HFF-Myc (cell line): ENCODE results near the gene NEURL1.
"Not testable (repeated sequence)": the region's sequence is repeated elsewhere in the genome, so short reads cannot be mapped to it uniquely, and the experiment has no call there.

ENCODE experiments used
- DNase-seq: peaks from one replicate; pipeline ENCODE4 v3.0.0-alpha.2; 2011; ENCODE audit warnings: low read depth; ENCODE audit errors: extremely low read depth
- H3K4me3 ChIP-seq: replicated peaks from 2 replicates; pipeline ENCODE4 v1.5.1; 2011; ENCODE audit warnings: low read depth, mild to moderate bottlenecking, control low read depth, low read length
- TF ChIP-seq, protein P1 (sequence below): IDR thresholded peaks from 2 replicates; pipeline ENCODE4 v1.5.1; 2012; ENCODE audit warnings: mild to moderate bottlenecking, low read depth, low read length, control low read depth; ENCODE audit errors: missing control alignments

NEURL1 gene

DNA sequence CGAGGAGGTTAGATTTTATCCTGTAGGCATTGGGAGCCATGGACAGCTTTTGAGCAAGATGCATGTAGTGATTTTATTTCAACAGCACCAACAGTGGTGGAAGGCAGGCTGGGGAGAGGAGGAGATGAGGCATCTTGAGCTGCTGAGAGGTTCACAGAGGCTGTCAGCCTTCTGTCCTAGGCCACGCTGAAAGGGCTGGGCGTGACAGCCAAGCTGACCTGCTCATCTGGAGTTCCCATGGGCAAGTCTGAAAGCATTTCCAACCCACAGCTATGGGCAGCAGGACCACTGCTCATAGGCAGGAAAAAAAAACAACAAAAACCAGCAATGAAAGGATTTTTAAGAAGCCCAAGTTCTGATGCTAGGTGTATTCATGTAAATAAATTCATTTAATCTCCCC is 7.7 kb downstream of the NEURL1 start:
- TF ChIP-seq, protein P1, sequence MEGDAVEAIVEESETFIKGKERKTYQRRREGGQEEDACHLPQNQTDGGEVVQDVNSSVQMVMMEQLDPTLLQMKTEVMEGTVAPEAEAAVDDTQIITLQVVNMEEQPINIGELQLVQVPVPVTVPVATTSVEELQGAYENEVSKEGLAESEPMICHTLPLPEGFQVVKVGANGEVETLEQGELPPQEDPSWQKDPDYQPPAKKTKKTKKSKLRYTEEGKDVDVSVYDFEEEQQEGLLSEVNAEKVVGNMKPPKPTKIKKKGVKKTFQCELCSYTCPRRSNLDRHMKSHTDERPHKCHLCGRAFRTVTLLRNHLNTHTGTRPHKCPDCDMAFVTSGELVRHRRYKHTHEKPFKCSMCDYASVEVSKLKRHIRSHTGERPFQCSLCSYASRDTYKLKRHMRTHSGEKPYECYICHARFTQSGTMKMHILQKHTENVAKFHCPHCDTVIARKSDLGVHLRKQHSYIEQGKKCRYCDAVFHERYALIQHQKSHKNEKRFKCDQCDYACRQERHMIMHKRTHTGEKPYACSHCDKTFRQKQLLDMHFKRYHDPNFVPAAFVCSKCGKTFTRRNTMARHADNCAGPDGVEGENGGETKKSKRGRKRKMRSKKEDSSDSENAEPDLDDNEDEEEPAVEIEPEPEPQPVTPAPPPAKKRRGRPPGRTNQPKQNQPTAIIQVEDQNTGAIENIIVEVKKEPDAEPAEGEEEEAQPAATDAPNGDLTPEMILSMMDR, result no peak
- no peak overlapping the region for H3K4me3 ChIP-seq

DNA sequence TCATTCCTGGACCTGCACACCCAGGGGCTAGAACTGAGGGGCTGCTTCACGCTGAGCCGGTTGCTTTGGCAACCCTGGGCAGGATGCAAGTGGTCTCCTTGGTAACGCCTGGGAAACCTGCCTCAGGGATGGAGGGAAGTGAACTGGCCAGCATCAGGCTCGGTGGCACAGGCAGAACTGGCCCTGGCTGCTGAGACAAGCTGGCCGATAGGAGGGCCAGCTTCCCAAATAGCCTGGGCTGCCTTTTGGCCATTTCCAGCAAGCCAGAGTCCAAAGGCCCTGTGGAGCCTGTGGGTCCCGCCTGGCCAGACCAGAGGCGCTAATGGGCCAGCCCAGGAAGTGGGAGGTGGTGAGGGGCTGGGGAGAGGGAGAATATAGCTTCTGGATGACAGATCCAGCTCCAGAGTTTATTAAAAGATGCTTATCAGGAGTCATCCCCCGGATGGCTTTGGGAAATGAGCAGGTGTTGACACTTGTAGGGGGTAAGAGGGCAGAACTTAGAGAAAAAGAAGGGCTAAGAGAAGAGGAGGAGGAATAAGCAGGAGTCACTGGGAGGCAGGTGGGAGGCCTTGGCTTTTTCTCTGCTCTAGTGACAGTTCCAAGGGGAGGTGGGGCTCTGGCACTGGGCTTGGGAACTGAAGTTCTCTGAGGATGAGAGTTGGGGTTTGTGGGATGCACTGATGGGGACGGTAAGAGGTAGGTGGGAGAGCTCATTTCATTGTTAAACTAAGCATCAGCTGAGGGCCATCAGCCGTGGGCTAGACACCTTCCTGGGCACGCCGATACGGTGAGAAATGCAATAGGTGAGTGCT is 9.6 kb downstream of the NEURL1 start:
- no peak overlapping the region for H3K4me3 ChIP-seq
- no peak for DNase-seq
- TF ChIP-seq, protein P1, result no peak

More for the DNA sequence above, 7.7 kb downstream of the NEURL1 start:
- DNase-seq, result no peak

DNA sequence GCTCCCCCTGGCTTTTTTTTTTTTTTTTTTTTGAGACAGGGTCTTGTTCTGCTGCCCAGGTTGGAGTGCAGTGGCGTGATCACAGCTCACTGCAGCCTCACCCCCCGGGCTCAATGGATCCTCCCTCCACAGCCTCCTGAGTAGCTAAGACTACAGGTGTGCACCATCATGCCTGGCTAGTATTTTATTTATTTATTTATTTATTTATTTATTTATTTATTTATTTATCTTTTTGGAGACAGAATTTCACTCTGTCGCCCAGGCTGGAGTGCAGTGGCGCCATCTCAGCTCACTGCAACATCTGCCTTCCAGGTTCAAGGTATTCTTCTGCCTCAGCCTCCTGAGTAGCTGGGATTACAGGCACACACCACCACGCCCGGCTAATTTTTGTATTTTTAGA is 10.3 kb downstream of the NEURL1 start:
- not testable (repeated sequence) for DNase-seq, H3K4me3 ChIP-seq

DNA sequence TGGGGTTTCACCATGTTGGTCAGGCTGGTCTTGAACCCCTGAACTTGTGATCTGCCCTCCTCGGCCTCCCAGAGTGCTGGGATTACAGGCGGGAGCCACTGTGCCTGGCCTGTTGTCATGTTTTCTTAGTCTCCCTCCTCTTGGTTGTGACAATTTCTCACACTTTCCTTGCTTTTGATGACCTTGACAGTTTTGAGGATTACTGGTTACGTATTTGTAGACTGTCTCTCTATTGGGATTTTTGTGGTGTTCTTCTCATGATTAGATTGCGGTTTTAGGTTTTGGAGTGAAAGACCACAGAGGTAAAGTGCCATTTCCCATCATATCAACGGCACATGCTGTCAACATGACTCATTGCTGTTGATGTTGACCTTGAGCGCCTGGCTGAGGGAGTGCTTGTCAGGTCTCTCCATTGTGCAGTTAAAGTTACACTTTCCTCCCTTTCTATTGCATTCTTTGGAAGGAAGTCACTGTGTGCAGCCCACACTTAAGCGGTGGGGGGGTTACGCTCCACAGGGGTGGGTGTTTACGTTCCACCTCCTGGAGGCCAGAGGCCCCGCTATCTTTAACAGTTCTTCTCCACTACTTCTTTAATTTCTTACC is 10.8 kb downstream of the NEURL1 start:
- TF ChIP-seq, protein P1, result no peak
- H3K4me3 ChIP-seq, result no peak overlapping the region
- no peak for DNase-seq

DNA sequence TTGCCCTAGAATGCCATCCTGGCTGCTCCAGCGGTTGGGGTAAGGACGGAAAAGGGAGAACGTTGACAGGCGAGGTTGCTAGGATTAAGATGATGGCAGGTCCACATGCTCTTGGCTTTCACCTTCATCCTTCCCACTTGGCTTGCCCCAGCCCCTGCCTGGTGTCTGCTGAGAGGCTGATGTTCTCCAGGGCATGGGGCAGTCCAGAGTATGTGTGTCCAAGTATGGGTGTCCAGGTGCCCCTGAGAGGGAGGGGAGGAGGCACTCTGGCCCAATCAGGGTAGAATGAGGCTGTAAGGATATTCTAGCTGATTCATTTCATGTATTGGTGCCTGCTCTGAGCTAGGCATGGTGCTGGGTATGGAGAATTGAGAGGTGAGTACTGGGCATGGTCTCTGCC is 12.6 kb downstream of the NEURL1 start:
- DNase-seq, result no peak
- TF ChIP-seq, protein P1, result no peak

DNA sequence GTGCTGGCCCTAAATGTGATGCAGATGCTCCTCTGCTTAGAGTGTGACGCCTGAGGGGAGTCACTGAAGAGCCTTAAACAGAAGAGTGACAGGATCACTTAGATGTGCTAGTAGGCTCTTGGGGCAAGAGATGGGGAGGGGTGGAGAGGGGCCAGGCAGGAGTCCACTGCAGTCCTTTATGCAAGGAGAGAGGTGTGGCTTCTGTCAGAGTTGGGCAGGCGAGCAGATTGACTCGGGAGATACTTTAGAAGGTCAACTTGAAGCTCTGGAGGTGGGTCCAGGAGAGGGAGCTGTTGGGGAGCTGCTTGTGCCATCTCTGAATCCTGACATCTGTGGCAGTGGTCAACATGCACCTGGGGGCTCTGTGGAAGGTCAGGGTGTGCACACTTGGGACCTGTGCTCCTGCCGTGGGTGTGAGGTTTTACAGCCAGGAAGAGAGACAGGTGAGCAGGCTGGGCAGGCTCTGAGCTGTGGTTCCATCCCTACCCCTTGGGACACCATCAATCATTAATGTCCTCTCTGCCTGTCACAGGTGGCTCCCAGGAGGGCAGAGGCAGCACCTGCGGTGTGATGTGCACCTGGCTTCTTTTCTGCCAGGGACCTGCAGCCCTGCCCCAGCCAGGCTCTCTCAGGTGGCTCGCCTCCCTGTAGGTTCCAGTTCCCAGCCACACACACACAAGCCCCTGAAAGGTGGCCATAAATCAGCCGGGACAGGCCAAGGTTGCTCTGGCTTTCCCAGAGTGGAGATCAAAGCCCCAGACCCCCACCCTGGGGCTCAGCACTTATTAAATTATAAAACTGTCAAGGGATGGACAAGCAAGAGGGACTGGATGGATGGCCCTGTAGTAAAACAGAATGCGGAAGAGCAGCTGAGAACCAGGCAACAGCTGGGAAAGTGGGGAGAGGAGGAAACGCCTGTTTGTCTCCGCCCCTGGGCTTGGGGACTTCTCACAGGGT is 14.0 kb downstream of the NEURL1 start:
- no peak overlapping the region for H3K4me3 ChIP-seq
- DNase-seq, result no peak
- TF ChIP-seq, protein P1, result no peak

More for the DNA sequence above, 12.6 kb downstream of the NEURL1 start:
- H3K4me3 ChIP-seq, result no peak overlapping the region
